GM12878 (cell line): ENCODE data around the gene FCAMR. TPM values are rescaled to one million over a fixed set of nuclear protein-coding genes. Genes with fewer than 3 reads are reported as not detected.

Source experiments
- ATAC-seq: fragments of 200-7000 bp; cut with Tn5 transposase; 3 replicates; pipeline ENCODE4 v1.9.1; 2020; ENCODE audit warnings: mild to moderate bottlenecking, moderate library complexity
- BruUV-seq: library from RNA; stranded (reverse); fragments of 400-500 nt; replicated peaks from 2 replicates; lab custom pipeline; 2021; lab: Mats Ljungman, UMichigan
- CTCF ChIA-PET: fragments of 300-600 bp; sonication (Branson Sonifier 250); formaldehyde crosslinking; extraction: SDS; loops from one replicate; lab custom pipeline; 2021; ENCODE audit warnings: inconsistent platforms; lab: Yijun Ruan, JAX
- POLR2A ChIA-PET: fragments of 350-600 bp; formaldehyde crosslinking; extraction: SDS; loops from one replicate; lab custom pipeline; 2021; ENCODE audit warnings: inconsistent platforms; lab: Charles Lee
- RAD21 ChIA-PET: fragments of 300-600 bp; sonication (Branson Sonifier 250); formaldehyde crosslinking; loops from one replicate; lab custom pipeline; 2023; ENCODE audit warnings: antibody characterized with exemption; ENCODE audit not compliant: unreplicated experiment; lab: Charles Lee
- SMC1A ChIA-PET: fragments of 300-600 bp; sonication (Branson Sonifier 250); formaldehyde crosslinking; loops from one replicate; lab custom pipeline; 2023; ENCODE audit not compliant: unreplicated experiment, uncharacterized antibody; lab: Charles Lee
- DNase-seq: peaks from one replicate; pipeline ENCODE4 v3.0.0-alpha.2; 2011; ENCODE audit warnings: low read depth, low spot score
- FAIRE-seq: peaks from 3 replicates; lab custom pipeline; 2011; peaks lifted over from hg19 to GRCh38; lab: Jason Lieb, UNC
- H2AFZ ChIP-seq: 2 replicates; pipeline ENCODE4 v1.6.0; 2011; ENCODE audit warnings: low read depth, low read length, control low read depth; ENCODE audit not compliant: control insufficient read depth
- H3K27ac ChIP-seq: 2 replicates; pipeline ENCODE4 v1.5.1; 2011; ENCODE audit warnings: control low read depth; ENCODE audit not compliant: control insufficient read depth, insufficient read depth
- H3K27me3 ChIP-seq, 2 experiments: replicated peaks in 1 of 2; 2 replicates each; pipeline versions ENCODE4 v1.6.0 to v1.6.1; 2011; ENCODE audit warnings: low read length in 1 of 2; ENCODE audit not compliant: control insufficient read depth in 2 of 2, insufficient read depth in 2 of 2
- H3K36me3 ChIP-seq, 2 experiments: 2 replicates each; pipeline ENCODE4 v1.5.1; 2011; ENCODE audit warnings: low read length in 1 of 2; ENCODE audit not compliant: control insufficient read depth in 2 of 2, insufficient read depth in 2 of 2
- H3K4me1 ChIP-seq: 2 replicates; pipeline ENCODE4 v1.6.1; 2011; ENCODE audit warnings: mild to moderate bottlenecking, low read length, moderate library complexity, mixed read lengths; ENCODE audit not compliant: control insufficient read depth, insufficient read depth
- H3K4me2 ChIP-seq: 2 replicates; pipeline ENCODE4 v1.6.0; 2011; ENCODE audit warnings: control low read depth; ENCODE audit not compliant: control insufficient read depth, insufficient read depth
- H3K4me3 ChIP-seq: fragments of 200-600 bp; sonication (generic); 2 replicates; pipeline ENCODE4 v1.5.1; 2016
- H3K79me2 ChIP-seq: 2 replicates; pipeline ENCODE4 v1.6.0; 2011; ENCODE audit warnings: low read length; ENCODE audit not compliant: control insufficient read depth, insufficient read depth
- H3K9ac ChIP-seq: 2 replicates; pipeline ENCODE4 v1.8.0; 2011; ENCODE audit warnings: low read length, control low read depth, mixed read lengths; ENCODE audit not compliant: control insufficient read depth, insufficient read depth
- H3K9me3 ChIP-seq: replicated peaks from 3 replicates; pipeline ENCODE4 v1.5.1; 2011; ENCODE audit warnings: mild to moderate bottlenecking, low read length; ENCODE audit not compliant: control insufficient read depth, insufficient read depth
- H4K20me1 ChIP-seq: 2 replicates; pipeline ENCODE4 v1.6.0; 2011; ENCODE audit not compliant: control insufficient read depth, insufficient read depth
- ATF3 ChIP-seq: IDR thresholded peaks from 2 replicates; pipeline ENCODE4 v1.6.1; 2011; ENCODE audit warnings: low read depth, mild to moderate bottlenecking, low read length, moderate library complexity, borderline replicate concordance; ENCODE audit errors: extremely low read depth
- BHLHE40 ChIP-seq, 2 experiments: fragments of 450-650 bp in 1 of 2; IDR thresholded peaks; 2 replicates each; pipeline ENCODE4 v1.6.1; 2011 to 2017; ENCODE audit warnings: low read depth in 2 of 2, borderline replicate concordance in 1 of 2, improper control_type of control experiment in 1 of 2, low read length in 1 of 2, mild to moderate bottlenecking in 1 of 2
- CBX3 ChIP-seq: fragments of 200-600 bp; sonication (generic); IDR thresholded peaks from 2 replicates; pipeline ENCODE4 v1.6.1; 2016; ENCODE audit warnings: low read depth, borderline replicate concordance
- CHD2 ChIP-seq: IDR thresholded peaks from 2 replicates; pipeline ENCODE4 v1.6.1; 2011; ENCODE audit warnings: low read depth, low read length, improper control_type of control experiment, borderline replicate concordance
- ESRRA ChIP-seq: IDR thresholded peaks from 2 replicates; pipeline ENCODE4 v1.6.1; 2012; ENCODE audit warnings: mild to moderate bottlenecking, low read length, improper control_type of control experiment
- EZH2 ChIP-seq: IDR thresholded peaks from 2 replicates; pipeline ENCODE4 v1.6.1; 2012; ENCODE audit warnings: low read depth, mild to moderate bottlenecking, control low read depth, inconsistent platforms, low read length, borderline replicate concordance; ENCODE audit not compliant: control insufficient read depth
- HDGF ChIP-seq: fragments of 450-650 bp; IDR thresholded peaks from 2 replicates; pipeline ENCODE4 v1.6.1; 2016; ENCODE audit warnings: antibody characterized with exemption
- JUNB ChIP-seq: IDR thresholded peaks from 2 replicates; pipeline ENCODE4 v1.6.1; 2016; ENCODE audit warnings: antibody characterized with exemption, mild to moderate bottlenecking
- JUND ChIP-seq: IDR thresholded peaks from 2 replicates; pipeline ENCODE4 v1.6.1; 2012; ENCODE audit warnings: low read depth, mild to moderate bottlenecking, low read length, improper control_type of control experiment, moderate library complexity
- KAT2A ChIP-seq: conservative IDR thresholded peaks from 2 replicates; pipeline ENCODE4 v1.6.1; 2011; ENCODE audit warnings: low read depth, low read length; ENCODE audit not compliant: control insufficient read depth
- MXI1 ChIP-seq: fragments of 150-350 bp; IDR thresholded peaks from 2 replicates; pipeline ENCODE4 v1.6.1; 2011; ENCODE audit warnings: low read depth, mild to moderate bottlenecking, inconsistent platforms, low read length, improper control_type of control experiment
- SMAD5 ChIP-seq: IDR thresholded peaks from 2 replicates; pipeline ENCODE4 v1.6.1; 2016; ENCODE audit warnings: antibody characterized with exemption, low read depth
- SP1 ChIP-seq: IDR thresholded peaks from one replicate; pipeline ENCODE4 v1.6.1; 2011; ENCODE audit warnings: low read depth, low read length
- SUPT20H ChIP-seq: IDR thresholded peaks from 2 replicates; pipeline ENCODE4 v1.6.1; 2011; ENCODE audit warnings: low read depth, mild to moderate bottlenecking, low read length, moderate library complexity, borderline replicate concordance; ENCODE audit not compliant: control insufficient read depth
- SUZ12 ChIP-seq: fragments of 200-600 bp; sonication (generic); IDR thresholded peaks from one replicate; pipeline ENCODE4 v1.6.1; 2018; ENCODE audit warnings: antibody characterized with exemption, mild to moderate bottlenecking; ENCODE audit not compliant: unreplicated experiment
- TAF1 ChIP-seq: IDR thresholded peaks from 2 replicates; pipeline ENCODE4 v1.6.1; 2011; ENCODE audit warnings: mild to moderate bottlenecking, low read depth, low read length, borderline replicate concordance
- YBX1 ChIP-seq: fragments of 450-650 bp; IDR thresholded peaks from 2 replicates; pipeline ENCODE4 v1.6.1; 2016; ENCODE audit warnings: antibody characterized with exemption
- ZNF384 ChIP-seq: IDR thresholded peaks from 2 replicates; pipeline ENCODE4 v1.6.1; 2012; ENCODE audit warnings: low read depth, mild to moderate bottlenecking, low read length, improper control_type of control experiment, borderline replicate concordance
- WGBS: methylation state at CpG from one replicate; pipeline ENCODE4 v1.1.6; 2016; ENCODE audit warnings: low lambda C conversion rate; ENCODE audit not compliant: insufficient replicate concordance, insufficient coverage; ENCODE audit errors: missing lambda C conversion rate; 5-methylcytosine and 5-hydroxymethylcytosine counted together
- in situ Hi-C: fragments of 300-500 bp; cut with MboI; formaldehyde crosslinking; loops from 9 replicates; pipeline ENCODE4 v1.14.3; 2018; ENCODE audit warnings: mixed read lengths
- intact Hi-C: fragments of 100-400 bp; cut with micrococcal nuclease; formaldehyde crosslinking; loops from one replicate; pipeline ENCODE4 v1.14.2; 2022; ENCODE audit not compliant: unreplicated experiment
- polyA plus RNA-seq, 11 experiments: library from polyadenylated mRNA; depleted of rRNA in 4 of 11; unstranded in 6 of 11; stranded (reverse) in 5 of 11; fragments of >200 nt; fragmentation: Nextera tagmentation in 4 of 11; fragmentation: Illumina TruSeq in 1 of 11; extraction: Ambion mirVana in 4 of 11; extraction: Trizol in 1 of 11; gene quantifications; 1 replicate in 1 of 11; 2 replicates in 10 of 11; pipeline versions ENCODE4 v1.2.1 to v1.2.3, GENCODE V29; 2011 to 2016; ENCODE audit warnings: inconsistent platforms in 2 of 11, missing spikeins in 2 of 11, low read depth in 1 of 11
- total RNA-seq, 4 experiments: library from RNA; depleted of rRNA in 3 of 4; stranded (reverse); fragments of >200 nt in 3 of 4; fragmentation: Illumina TruSeq in 1 of 4; extraction: Trizol in 1 of 4; gene quantifications; 2 replicates each; pipeline versions ENCODE4 v1.2.1 to v1.2.3, GENCODE V29; 2013 to 2021

FCAMR gene
- total and polyA plus RNA-seq, 10 of the 15 experiments (the other 5 are each of a cell fraction or from before 2014, with no cell fraction given): 0.04 to 0.15 (median 0.06) TPM; not detected in 3

GRCh38 chr1:206958144-206958543, 12.1 kb downstream of the FCAMR start:
- 53% methylated on average over 2 of the region's 2 CpGs for WGBS
- Histone ChIP-seq H4K20me1 (no peaks in the 10 kb centered on the region), H3K9me3 (no peaks in the 10 kb centered on the region), H3K4me2 (no peak overlapping the region), H3K79me2 (no peaks in the 10 kb centered on the region), H2AFZ (no peak overlapping the region)
- FAIRE-seq: no peak
- CTCF ChIA-PET: interaction anchor here (1.0 to 1.3 kb wide), 2 partner anchors 12 to 24 kb away, joined by 3 to 4 read pairs; partner anchors contain the start of gene PIGR
- no TSS peak for BruUV-seq
- SMC1A ChIA-PET: interaction anchor here (1.8 kb wide), 1 partner anchor 24 kb away, joined by 8 read pairs; no protein-coding TSS in a partner anchor
- RAD21 ChIA-PET: no interaction called here
- in situ Hi-C loops: no loop called here
- no peak for ATAC-seq
- intact Hi-C loops: no loop called here
- no peak for TF ChIP-seq SMAD5
- TF ChIP-seq, all 136 proteins: peak for 0
- no peaks in the 10 kb centered on the region for H3K27me3 ChIP-seq
- H3K4me3 ChIP-seq: no peak overlapping the region
- H3K27ac ChIP-seq: no peak overlapping the region
- H3K4me1 ChIP-seq: peaks cover 27% of the 10 kb centered on the region
- H3K9ac ChIP-seq: no peak overlapping the region
- POLR2A ChIA-PET: interaction anchor here (1.5 kb wide), 1 partner anchor 37 kb away, joined by 3 read pairs; no protein-coding TSS in a partner anchor
- DNase-seq: no peak
- no peaks in the 10 kb centered on the region for H3K36me3 ChIP-seq

DNA sequence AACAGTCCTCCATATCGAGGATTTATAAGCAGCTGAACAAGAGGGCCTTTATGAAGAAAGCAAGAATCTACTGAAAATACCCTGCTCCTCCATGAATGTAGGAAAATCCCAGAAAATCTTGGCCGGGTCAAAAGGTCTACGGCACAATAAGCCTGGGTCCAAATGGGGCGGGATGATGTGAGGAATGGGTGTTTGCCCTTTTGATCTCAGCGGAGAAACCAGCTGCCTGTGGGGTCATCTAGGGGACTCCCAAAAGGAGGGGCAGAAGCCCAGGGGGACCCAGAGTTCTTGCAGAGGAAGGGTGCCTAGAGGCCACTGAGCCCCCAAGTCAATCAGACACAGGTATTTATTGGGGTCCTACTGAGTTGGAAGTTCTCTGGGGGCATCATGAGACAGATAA, 12.6 kb downstream of the FCAMR start:
- POLR2A ChIA-PET: interaction anchor here (0.6 to 1.5 kb wide), 3 partner anchors 29 to 37 kb away, joined by 3 read pairs; no protein-coding TSS in a partner anchor
- Histone ChIP-seq H3K79me2 (no peaks in the 10 kb centered on the region), H4K20me1 (no peaks in the 10 kb centered on the region), H3K4me1 (peaks cover 29% of the 10 kb centered on the region), H3K4me3 (no peak overlapping the region), H3K27me3 (no peaks in the 10 kb centered on the region), H3K36me3 (no peaks in the 10 kb centered on the region), H3K9ac (no peak overlapping the region), H3K27ac (no peak overlapping the region), H2AFZ (no peak overlapping the region), H3K9me3 (no peaks in the 10 kb centered on the region), H3K4me2 (no peak overlapping the region)
- DNase-seq (no peak), ATAC-seq (no peak), FAIRE-seq (no peak)
- TF ChIP-seq SUZ12 (no peak), CHD2 (no peak), SUPT20H (no peak), TAF1 (no peak), ESRRA (no peak), JUNB (no peak), HDGF (no peak), JUND (no peak), MXI1 (no peak), KAT2A (no peak), EZH2 (no peak), YBX1 (no peak), BHLHE40 (IDR thresholded peaks at IDR 0.05; ENCODE audit: borderline replicate concordance in 1 of 2, low read depth in 2 of 2, low read length in 1 of 2) (no peak), ZNF384 (no peak), SP1 (no peak), CBX3 (no peak), ATF3 (no peak)
- WGBS: 82% methylated on average over 5 of the region's 5 CpGs
- in situ Hi-C loops: no loop called here
- SMC1A ChIA-PET: interaction anchor here (1.2 to 1.8 kb wide), 3 partner anchors 13 to 41 kb away, joined by 3 to 8 read pairs (median 5); partner anchors contain the start of gene FCAMR
- intact Hi-C loops: no loop called here
- RAD21 ChIA-PET: no interaction called here
- BruUV-seq: no TSS peak
- CTCF ChIA-PET: interaction anchor here (1.1 to 3.9 kb wide), 3 partner anchors 11 to 21 kb away, joined by 4 to 26 read pairs (median 4); partner anchors contain the start of genes FCAMR and PIGR
